PFSK-1 (cell line): ENCODE measurements around the gene DAGLA.

ENCODE experiments used
- FOXP2 ChIP-seq: optimal IDR thresholded peaks from 2 replicates; pipeline ENCODE3; 2011; ENCODE audit warnings: borderline replicate concordance, control low read depth, inconsistent platforms; ENCODE audit not compliant: insufficient read depth; ENCODE audit errors: extremely low read length, extremely low read depth
- POLR2AphosphoS5 ChIP-seq: IDR thresholded peaks from 2 replicates; pipeline ENCODE4 v1.6.1; 2012; ENCODE audit warnings: low read depth, mild to moderate bottlenecking, control low read depth, low read length, moderate library complexity
- REST ChIP-seq, 2 experiments: IDR thresholded peaks; 2 replicates each; pipeline versions ENCODE4 v1.6.1 to v1.8.0; 2011 to 2012; ENCODE audit warnings: low read depth in 2 of 2, low read length in 2 of 2, control low read depth in 1 of 2, inconsistent platforms in 1 of 2, mild to moderate bottlenecking in 1 of 2, moderate library complexity in 1 of 2; ENCODE audit not compliant: insufficient read depth in 1 of 2
- SIN3A ChIP-seq: IDR thresholded peaks from 2 replicates; pipeline ENCODE4 v1.6.1; 2012; ENCODE audit warnings: mild to moderate bottlenecking, low read length, moderate library complexity, borderline replicate concordance; ENCODE audit not compliant: insufficient read depth
- TAF1 ChIP-seq: IDR thresholded peaks from 2 replicates; pipeline ENCODE4 v1.6.1; 2012; ENCODE audit warnings: low read length, control low read depth, borderline replicate concordance; ENCODE audit not compliant: insufficient read depth

DAGLA gene

GRCh38 chr11:61701242-61701886 lies 21.2 kb downstream of the DAGLA start:
- TF ChIP-seq TAF1 (no peak), REST (IDR thresholded peaks at IDR 0.05; ENCODE audit: insufficient read depth in 1 of 2, low read depth in 2 of 2, low read length in 2 of 2) (no peak), POLR2AphosphoS5 (no peak), FOXP2 (no peak), SIN3A (no peak)

GRCh38 chr11:61702701-61703312 lies 22.6 kb downstream of the DAGLA start:
- TF ChIP-seq FOXP2: no peak
- no peak for TF ChIP-seq TAF1
- TF ChIP-seq REST (IDR thresholded peaks at IDR 0.05; ENCODE audit: insufficient read depth in 1 of 2, low read depth in 2 of 2, low read length in 2 of 2): no peak
- no peak for TF ChIP-seq POLR2AphosphoS5
- TF ChIP-seq SIN3A: no peak

- no peak for TF ChIP-seq TAF1
- TF ChIP-seq SIN3A: no peak
- no peak for TF ChIP-seq FOXP2
- no peak for TF ChIP-seq REST (IDR thresholded peaks at IDR 0.05; ENCODE audit: insufficient read depth in 1 of 2, low read depth in 2 of 2, low read length in 2 of 2)
- TF ChIP-seq POLR2AphosphoS5: no peak
Observed at GRCh38 chr11:61704838-61705237, 24.6 kb downstream of the DAGLA start.

DNA sequence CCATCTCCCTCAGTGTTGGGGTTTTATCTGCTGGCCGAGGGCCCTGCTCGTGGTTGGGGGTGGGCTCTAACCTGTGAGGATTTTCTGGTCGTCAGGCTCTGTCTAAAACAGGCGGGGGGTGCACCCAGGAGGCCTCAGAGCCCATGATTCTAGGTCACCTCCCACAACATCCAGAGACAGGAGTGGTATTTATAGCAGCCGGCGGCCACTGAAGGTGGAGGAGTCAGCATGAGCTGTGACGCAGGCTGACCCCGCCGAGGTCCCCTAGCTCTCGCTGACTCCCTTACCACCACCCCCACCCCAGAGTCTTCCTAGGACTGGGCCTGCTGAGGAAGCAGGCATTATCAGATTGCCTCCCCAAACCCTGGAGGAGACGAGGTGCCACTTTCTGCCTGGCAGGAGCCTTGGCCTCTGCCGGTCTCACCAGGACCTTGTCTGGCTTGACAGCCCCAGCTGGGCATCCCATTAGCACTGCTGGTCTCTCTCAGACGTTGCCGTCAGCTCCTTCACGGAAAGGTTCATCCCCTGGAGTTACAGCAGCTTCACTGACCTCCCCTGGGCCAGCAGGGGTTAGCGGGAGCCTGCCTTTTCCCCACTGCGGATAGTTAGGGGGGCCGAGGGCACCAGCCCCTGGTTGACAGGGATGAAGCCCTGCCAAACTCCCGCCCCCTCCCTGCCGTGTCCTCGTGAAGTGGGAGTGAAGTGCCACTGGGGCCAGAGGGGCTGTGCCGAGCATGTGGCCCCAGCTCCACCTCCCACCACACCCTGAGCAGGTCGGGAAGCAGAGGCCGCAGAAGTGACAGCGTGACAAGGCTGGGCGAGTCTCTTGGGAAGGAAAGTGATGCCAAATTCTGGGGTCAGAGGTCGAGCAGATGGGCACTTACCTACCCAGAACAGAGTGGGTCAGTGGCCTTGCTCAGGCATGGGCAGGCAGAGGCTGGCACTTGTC lies 26.5 kb downstream of the DAGLA start:
- TF ChIP-seq FOXP2: no peak
- TF ChIP-seq SIN3A: no peak
- TF ChIP-seq REST (IDR thresholded peaks at IDR 0.05; ENCODE audit: insufficient read depth in 1 of 2, low read depth in 2 of 2, low read length in 2 of 2): no peak
- no peak for TF ChIP-seq TAF1
- no peak for TF ChIP-seq POLR2AphosphoS5
